Loucy (cell line): ENCODE results near the gene TBC1D12.

Experiments used
- H2AFZ ChIP-seq: fragments of 200-600 bp; sonication (generic); 2 replicates; pipeline ENCODE4 v1.6.0; 2016; ENCODE audit warnings: antibody characterized with exemption, mild to moderate bottlenecking, low read length, moderate library complexity
- H3F3A ChIP-seq: fragments of 200-600 bp; 2 replicates; pipeline ENCODE4 v1.6.0; 2016; ENCODE audit warnings: antibody characterized with exemption, low read depth, mild to moderate bottlenecking
- H3K27me3 ChIP-seq: fragments of 200-600 bp; sonication (generic); 2 replicates; pipeline ENCODE4 v1.6.1; 2014; ENCODE audit warnings: low read length, mild to moderate bottlenecking; ENCODE audit not compliant: insufficient read depth, poor library complexity, severe bottlenecking
- H3K36me3 ChIP-seq: fragments of 200-600 bp; sonication (generic); 2 replicates; pipeline ENCODE4 v1.6.1; 2016; ENCODE audit warnings: low read length; ENCODE audit not compliant: insufficient read depth
- H3K4me1 ChIP-seq: fragments of 200-600 bp; sonication (generic); 2 replicates; pipeline ENCODE4 v1.5.1; 2014; ENCODE audit warnings: low read length, mild to moderate bottlenecking; ENCODE audit not compliant: insufficient read depth, poor library complexity, severe bottlenecking
- H3K4me2 ChIP-seq: fragments of 200-600 bp; sonication (generic); 2 replicates; pipeline ENCODE4 v1.6.0; 2014; ENCODE audit warnings: antibody characterized with exemption, low read length, low read depth, mild to moderate bottlenecking; ENCODE audit not compliant: poor library complexity, severe bottlenecking
- H3K4me3 ChIP-seq: fragments of 200-600 bp; sonication (generic); 2 replicates; pipeline ENCODE4 v1.5.1; 2014; ENCODE audit warnings: low read length, mild to moderate bottlenecking, mixed read lengths; ENCODE audit not compliant: poor library complexity, severe bottlenecking
- H3K79me2 ChIP-seq: fragments of 200-600 bp; sonication (generic); 2 replicates; pipeline ENCODE4 v1.6.1; 2014; ENCODE audit warnings: low read length; ENCODE audit not compliant: insufficient read depth
- H3K9ac ChIP-seq: fragments of 200-600 bp; sonication (generic); 2 replicates; pipeline ENCODE4 v1.6.0; 2014; ENCODE audit warnings: mild to moderate bottlenecking, low read depth, low read length, moderate library complexity; ENCODE audit not compliant: poor library complexity, severe bottlenecking
- H3K9me2 ChIP-seq: fragments of 200-600 bp; sonication (generic); replicated peaks from 2 replicates; pipeline ENCODE4 v1.6.1; 2016; ENCODE audit warnings: low read depth, low read length, mixed read lengths
- H3K9me3 ChIP-seq: fragments of 200-600 bp; sonication (generic); 2 replicates; pipeline ENCODE4 v1.6.1; 2014; ENCODE audit warnings: mild to moderate bottlenecking, antibody characterized with exemption, low read length, low read depth; ENCODE audit not compliant: insufficient read depth
- H4K20me1 ChIP-seq: fragments of 200-600 bp; sonication (generic); 2 replicates; pipeline ENCODE4 v1.6.0; 2014; ENCODE audit warnings: antibody characterized with exemption, low read length, mild to moderate bottlenecking; ENCODE audit not compliant: insufficient read depth, poor library complexity, severe bottlenecking
- EZH2phosphoT487 ChIP-seq: fragments of 200-600 bp; IDR thresholded peaks from 2 replicates; pipeline ENCODE4 v1.6.1; 2018; ENCODE audit warnings: antibody characterized with exemption, mild to moderate bottlenecking, moderate library complexity, borderline replicate concordance
- TF ChIP-seq, protein P1 (sequence below): fragments of 200-600 bp; sonication (generic); conservative IDR thresholded peaks from 2 replicates; pipeline ENCODE4 v1.5.1; 2014; ENCODE audit warnings: mild to moderate bottlenecking, antibody characterized with exemption, low read length

Gene TBC1D12

DNA sequence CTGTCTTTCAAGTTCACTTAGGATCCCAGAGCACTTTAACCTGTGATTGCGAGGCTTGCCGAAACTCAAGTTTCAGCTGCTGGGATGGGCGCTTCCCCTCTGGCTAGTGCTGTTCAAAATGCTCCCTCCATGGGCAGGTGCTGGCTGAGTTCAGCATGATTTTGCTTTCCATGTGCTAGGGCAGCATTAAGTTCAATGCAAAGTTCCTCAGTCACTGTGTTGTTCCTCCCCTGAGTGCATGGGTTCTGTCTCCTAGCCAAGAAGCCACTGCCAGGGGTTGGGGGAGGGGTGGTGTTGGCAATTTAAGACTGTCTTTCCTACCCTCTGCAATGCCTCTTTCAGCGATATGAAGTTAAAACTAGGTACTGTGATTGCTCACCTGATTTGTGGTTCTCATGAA lies 86.8 kb downstream of the TBC1D12 start:
- no peak overlapping the region for H2AFZ ChIP-seq
- no peaks in the 10 kb centered on the region for H3K4me1 ChIP-seq
- H3K9me2 ChIP-seq = no peaks in the 10 kb centered on the region
- H3K9ac ChIP-seq = no peak overlapping the region
- no peak overlapping the region for H3K4me2 ChIP-seq
- no peaks in the 10 kb centered on the region for H3K9me3 ChIP-seq
- no peaks in the 10 kb centered on the region for H3F3A ChIP-seq
- H3K27me3 ChIP-seq = no peaks in the 10 kb centered on the region
- TF ChIP-seq, protein P1, sequence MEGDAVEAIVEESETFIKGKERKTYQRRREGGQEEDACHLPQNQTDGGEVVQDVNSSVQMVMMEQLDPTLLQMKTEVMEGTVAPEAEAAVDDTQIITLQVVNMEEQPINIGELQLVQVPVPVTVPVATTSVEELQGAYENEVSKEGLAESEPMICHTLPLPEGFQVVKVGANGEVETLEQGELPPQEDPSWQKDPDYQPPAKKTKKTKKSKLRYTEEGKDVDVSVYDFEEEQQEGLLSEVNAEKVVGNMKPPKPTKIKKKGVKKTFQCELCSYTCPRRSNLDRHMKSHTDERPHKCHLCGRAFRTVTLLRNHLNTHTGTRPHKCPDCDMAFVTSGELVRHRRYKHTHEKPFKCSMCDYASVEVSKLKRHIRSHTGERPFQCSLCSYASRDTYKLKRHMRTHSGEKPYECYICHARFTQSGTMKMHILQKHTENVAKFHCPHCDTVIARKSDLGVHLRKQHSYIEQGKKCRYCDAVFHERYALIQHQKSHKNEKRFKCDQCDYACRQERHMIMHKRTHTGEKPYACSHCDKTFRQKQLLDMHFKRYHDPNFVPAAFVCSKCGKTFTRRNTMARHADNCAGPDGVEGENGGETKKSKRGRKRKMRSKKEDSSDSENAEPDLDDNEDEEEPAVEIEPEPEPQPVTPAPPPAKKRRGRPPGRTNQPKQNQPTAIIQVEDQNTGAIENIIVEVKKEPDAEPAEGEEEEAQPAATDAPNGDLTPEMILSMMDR = no peak
- TF ChIP-seq EZH2phosphoT487 = no peak
- H3K4me3 ChIP-seq = no peak overlapping the region
- H3K79me2 ChIP-seq = no peaks in the 10 kb centered on the region
- H4K20me1 ChIP-seq = no peaks in the 10 kb centered on the region
- H3K36me3 ChIP-seq = no peaks in the 10 kb centered on the region

DNA sequence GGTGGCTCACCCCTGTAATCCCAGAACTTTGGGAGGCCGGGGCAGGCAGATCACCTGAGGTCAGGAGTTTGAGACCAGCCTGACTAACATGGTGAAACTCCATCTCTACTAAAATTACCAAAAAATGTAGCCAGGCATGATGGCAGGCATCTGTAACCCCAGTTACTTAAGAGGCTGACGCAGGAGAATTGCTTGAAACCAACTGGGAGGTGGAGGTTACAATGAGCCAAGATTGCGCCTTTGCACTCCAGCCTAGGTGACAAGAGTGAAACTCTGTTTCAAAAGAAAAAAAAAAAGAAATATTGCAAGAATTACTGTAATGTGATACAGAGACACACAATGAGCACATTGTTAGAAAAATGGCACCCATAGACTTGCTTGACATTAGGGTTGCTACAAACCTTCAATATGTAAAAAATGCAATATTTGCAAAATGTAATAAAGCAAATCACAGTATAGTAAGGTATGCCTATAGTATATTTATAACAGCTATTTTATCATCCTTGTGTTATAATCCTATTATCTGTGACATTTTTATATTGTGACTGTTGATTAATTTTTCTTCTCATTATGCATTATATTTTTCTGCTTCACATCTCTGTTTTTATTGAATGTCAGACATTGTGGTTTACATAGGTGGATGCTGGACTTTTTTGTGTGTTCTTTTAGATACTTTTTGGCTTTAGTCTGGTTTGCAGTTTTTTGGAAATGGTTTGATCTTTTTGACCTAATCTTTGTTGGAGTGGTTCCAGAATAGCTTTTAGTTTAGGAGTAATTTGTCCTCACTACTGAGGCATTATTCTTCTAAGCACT lies 87.8 kb downstream of the TBC1D12 start:
- TF ChIP-seq, protein P1 = no peak
- TF ChIP-seq EZH2phosphoT487 = no peak
- Histone ChIP-seq H3K4me3 (no peak overlapping the region), H3K4me1 (no peaks in the 10 kb centered on the region), H3F3A (no peaks in the 10 kb centered on the region), H2AFZ (no peak overlapping the region), H3K9me3 (no peaks in the 10 kb centered on the region), H3K4me2 (no peak overlapping the region), H3K9me2 (no peaks in the 10 kb centered on the region), H4K20me1 (no peaks in the 10 kb centered on the region), H3K36me3 (no peaks in the 10 kb centered on the region), H3K79me2 (no peaks in the 10 kb centered on the region), H3K27me3 (no peaks in the 10 kb centered on the region), H3K9ac (no peak overlapping the region)

DNA sequence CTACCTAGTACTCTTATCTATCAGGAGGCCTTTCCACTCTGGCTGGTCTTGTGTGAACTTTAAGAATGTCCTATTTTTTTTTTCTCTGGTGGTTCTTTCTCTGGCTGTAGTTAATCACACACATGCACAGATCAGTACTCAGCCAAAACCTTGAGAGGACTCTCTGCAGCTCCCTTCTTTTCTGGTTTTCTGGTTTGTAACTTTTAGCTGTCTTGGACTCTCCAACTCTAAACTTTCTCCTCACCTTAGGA lies 88.4 kb downstream of the TBC1D12 start:
- no peaks in the 10 kb centered on the region for H3K79me2 ChIP-seq
- no peak overlapping the region for H2AFZ ChIP-seq
- no peak overlapping the region for H3K9ac ChIP-seq
- no peak overlapping the region for H3K4me3 ChIP-seq
- TF ChIP-seq EZH2phosphoT487 = no peak
- TF ChIP-seq, protein P1 = no peak
- H3K4me1 ChIP-seq = no peaks in the 10 kb centered on the region
- no peak overlapping the region for H3K4me2 ChIP-seq
- no peaks in the 10 kb centered on the region for H3K9me2 ChIP-seq
- no peaks in the 10 kb centered on the region for H3K27me3 ChIP-seq
- H3K9me3 ChIP-seq = no peaks in the 10 kb centered on the region
- no peaks in the 10 kb centered on the region for H3F3A ChIP-seq
- H4K20me1 ChIP-seq = no peaks in the 10 kb centered on the region
- no peaks in the 10 kb centered on the region for H3K36me3 ChIP-seq
